GM12872 (cell line): ENCODE data around the gene SUZ12.
A peak's percentile ranks its signal among the peaks of the same experiment; 100 is the strongest.

Experiments
- TF ChIP-seq, protein P1 (sequence below): IDR thresholded peaks from 3 replicates; pipeline ENCODE4 v1.5.1; 2011; ENCODE audit warnings: low read depth, mild to moderate bottlenecking, low read length, moderate library complexity; ENCODE audit not compliant: insufficient read depth

SUZ12 gene

GRCh38 chr17:31912705-31913104, 24.1 kb upstream of the SUZ12 start:
- TF ChIP-seq, protein P1, sequence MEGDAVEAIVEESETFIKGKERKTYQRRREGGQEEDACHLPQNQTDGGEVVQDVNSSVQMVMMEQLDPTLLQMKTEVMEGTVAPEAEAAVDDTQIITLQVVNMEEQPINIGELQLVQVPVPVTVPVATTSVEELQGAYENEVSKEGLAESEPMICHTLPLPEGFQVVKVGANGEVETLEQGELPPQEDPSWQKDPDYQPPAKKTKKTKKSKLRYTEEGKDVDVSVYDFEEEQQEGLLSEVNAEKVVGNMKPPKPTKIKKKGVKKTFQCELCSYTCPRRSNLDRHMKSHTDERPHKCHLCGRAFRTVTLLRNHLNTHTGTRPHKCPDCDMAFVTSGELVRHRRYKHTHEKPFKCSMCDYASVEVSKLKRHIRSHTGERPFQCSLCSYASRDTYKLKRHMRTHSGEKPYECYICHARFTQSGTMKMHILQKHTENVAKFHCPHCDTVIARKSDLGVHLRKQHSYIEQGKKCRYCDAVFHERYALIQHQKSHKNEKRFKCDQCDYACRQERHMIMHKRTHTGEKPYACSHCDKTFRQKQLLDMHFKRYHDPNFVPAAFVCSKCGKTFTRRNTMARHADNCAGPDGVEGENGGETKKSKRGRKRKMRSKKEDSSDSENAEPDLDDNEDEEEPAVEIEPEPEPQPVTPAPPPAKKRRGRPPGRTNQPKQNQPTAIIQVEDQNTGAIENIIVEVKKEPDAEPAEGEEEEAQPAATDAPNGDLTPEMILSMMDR = 0 out of 3 replicates have a peak, but pooled peaks have one; percentile 18

DNA sequence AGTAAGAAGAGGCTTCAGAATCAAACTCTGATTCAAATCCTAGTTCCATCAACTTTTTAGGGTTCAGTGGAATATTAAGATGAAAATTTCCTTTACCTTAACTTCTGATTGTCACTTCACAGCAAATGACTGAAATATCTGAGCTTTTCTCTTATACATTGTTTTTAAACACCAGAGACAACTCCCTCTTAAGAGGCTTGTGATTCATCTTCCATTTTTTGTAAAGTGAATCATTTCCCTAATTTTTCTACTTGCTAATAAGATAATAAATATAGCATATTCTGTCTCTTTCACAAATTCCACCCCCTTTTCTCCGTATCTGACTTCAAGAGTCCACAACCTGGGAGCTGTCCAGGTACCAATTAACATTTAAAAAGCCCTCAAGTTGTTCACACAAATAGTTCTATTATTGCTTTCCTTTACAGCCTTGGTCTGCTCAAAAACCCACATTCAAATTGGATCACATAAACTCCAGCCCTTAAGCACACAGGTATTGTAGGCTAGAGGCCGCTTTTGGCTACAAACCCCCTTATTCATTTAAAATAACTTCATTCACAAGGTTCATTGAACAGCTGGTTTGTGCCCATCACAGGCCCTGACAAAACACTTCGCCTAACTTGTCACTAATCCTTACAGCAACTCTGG, 21.2 kb upstream of the SUZ12 start:
- TF ChIP-seq, protein P1 = no peak

DNA sequence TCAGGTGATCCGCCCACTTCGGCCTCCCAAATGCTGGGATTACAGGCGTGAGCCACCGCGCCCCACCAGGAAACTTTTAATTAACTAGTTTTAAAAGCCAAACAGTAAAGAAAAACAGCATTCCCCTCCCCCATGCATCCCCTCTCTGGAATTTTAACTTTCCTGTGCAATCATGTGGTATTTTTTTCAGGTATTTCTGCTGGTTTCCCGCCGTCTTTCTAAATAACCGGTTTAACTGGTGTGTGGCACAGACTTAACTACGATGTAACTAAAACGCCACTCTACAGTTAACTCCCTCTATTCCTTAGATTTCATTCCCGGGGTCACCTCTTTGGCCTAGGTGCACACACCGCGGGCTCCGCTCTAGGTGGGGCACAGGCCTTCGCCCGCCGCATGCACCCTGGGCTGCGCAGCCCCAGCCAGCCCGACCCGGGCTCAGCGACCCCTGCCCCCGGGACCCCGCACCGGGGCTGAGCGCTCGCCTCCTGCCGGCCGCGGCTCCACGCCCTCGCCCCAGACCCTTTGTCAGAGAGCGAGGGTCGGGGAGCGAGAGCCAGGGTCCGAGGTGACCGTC, 20.2 kb upstream of the SUZ12 start:
- TF ChIP-seq, protein P1 = no peak

DNA sequence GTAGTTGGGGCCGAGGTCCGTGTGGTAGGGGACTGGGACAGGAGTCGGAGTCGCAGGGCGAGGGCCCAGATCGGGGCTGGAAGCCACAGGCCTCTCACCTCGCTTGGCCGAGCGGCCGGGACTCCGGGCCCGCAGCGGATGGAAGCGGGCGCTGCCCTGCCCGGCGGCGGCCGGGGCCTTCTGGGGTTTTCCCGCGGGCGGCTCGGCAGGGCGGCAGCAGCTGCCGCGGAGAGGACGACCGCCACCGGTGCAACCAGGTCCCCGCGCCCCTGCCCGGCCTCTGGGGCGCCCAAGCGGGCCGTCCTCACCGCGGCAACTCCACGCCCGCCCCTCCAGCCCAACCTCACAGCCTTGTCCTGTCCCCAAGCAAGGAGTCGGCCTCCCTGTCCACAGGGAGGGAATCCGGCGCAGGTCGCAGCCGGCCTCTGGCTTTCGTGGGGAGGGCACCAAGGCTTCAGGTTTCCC, 19.7 kb upstream of the SUZ12 start:
- TF ChIP-seq, protein P1 = no peak

- TF ChIP-seq, protein P1 = no peak
Measured at GRCh38 chr17:31918701-31919128, 18.1 kb upstream of the SUZ12 start.

- TF ChIP-seq, protein P1 = no peak
Measured at GRCh38 chr17:31919802-31920525, 16.8 kb upstream of the SUZ12 start.

DNA sequence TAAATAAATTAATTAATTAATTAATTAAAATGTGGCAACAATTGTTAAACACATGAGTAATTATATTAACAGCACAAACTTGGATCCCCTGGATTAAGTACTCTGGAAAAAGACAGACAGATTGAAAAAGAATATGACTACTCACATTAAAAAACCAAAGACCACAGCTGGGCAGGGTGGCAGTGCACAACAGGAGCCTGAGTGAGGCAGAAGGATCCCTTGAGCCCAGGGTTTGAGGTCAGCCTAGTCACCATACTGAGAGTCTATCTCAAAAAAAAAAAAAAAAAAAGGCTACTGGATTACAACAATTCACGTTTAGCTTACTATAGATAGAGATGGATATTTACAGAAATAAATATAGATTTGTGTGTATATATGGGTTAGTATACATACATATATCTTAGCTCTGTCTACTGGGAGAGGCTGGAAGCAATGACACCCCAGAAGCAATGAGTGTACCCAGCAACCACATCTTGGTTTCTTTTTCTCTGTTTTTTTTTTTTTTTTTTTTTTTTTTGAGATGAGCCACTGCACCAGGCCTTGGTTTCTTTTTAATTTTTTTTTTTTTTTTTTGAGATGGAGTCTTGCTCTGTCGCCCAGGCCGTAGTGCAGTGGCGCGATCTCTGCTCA, 10.6 kb upstream of the SUZ12 start:
- TF ChIP-seq, protein P1 = no peak
